ENCODE data around the gene VPS37B.
A peak's percentile ranks its signal among the peaks of the same experiment; 100 is the strongest.
"Not testable (repeated sequence)": the region's sequence is repeated elsewhere in the genome, so short reads cannot be mapped to it uniquely, and the experiment has no call there.

VPS37B gene

DNA sequence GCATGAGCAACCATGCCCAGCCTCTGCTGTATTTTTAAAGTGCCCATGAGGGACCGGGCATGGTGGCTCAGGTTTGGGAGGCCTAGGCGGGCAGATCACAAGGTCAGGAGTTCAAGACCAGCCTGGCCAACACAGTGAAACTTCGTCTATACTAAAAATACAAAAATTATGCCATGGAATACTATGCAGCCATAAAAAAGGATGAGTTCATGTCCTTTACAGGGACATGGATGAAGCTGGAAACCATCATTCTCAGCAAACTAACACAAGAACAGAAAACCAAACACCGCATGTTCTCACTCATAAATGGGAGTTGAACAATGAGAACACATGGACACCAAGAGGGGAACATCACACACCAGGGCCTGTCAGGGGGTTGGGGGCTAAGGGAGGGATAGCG, 9.3 kb upstream of the VPS37B start:
- not testable (repeated sequence) for DNase-seq

DNA sequence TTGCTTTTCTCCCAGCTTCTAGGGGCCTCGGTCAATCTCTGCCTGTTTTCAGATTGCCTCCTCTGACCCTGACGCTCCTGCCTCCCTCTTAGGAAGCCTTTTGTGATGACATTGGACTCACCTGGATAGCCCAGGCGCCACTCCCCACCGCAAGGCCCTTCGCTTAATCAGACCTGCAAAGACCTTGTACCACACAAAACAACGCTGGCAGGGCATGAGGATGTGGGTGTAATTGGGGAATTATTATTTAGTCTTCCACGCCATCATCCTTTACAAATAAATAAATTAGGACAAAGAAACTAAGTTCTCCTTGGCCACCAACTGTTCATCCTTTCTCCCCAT, 7.7 kb upstream of the VPS37B start:
- no peak for DNase-seq

DNA sequence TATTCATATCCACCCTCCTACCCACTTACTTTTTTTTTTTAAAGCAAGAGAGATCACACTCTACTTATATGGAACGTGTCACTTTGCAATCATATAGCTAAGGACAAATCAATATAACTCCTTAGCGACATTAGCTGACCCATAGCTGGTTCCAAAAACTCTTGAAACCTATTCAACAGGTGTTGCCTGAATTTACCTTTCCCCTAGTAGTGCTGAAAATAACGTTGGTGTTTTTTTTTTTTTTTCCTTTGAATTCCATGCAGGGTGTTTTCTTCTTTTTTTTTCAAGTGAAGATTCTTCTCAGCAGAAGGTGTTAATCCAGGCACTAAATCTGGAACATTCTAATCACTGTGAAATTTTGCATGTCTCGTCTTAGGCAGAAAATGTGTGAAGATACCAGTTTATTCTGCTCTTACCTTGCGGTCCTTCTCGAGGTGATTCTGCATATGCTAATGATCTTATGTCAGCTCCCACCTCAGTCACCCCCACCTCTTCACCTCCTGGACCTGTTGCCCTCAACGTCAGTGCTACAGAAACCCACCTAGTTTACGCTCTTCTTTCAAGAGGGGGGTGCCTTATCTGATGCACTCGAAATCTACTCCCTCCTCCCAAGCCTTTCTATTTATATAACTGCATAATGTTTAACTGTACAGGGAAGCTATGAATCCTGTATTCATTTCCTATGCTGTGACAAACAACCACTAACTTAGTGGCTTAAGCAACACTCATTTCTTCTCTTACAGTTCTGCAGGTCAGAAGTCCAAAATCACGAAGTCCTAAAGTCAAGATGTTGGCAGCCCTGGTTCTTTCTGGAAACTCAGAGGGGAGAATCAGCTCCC, 7.1 kb upstream of the VPS37B start:
- no peak for DNase-seq

DNA sequence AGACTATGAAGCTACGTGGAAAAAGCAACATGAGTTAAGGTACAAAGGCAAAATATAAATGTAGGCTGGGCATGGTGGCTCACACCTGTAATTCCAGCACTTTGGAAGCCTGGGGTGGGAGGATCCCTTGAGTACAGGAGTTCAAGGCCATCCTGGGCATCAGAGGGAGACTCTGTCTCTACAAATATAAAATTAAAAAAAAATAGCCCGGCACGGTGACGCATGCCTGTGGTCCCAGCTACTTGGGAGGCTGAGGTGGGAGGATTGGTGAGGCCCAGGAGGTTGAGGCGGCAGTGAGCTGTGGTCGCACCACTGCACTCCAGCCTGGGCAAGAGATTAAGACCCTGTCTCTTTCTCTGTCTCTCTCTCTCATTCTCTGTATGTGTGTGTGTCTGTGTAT, 4.0 kb upstream of the VPS37B start:
- DNase-seq = no peak

DNA sequence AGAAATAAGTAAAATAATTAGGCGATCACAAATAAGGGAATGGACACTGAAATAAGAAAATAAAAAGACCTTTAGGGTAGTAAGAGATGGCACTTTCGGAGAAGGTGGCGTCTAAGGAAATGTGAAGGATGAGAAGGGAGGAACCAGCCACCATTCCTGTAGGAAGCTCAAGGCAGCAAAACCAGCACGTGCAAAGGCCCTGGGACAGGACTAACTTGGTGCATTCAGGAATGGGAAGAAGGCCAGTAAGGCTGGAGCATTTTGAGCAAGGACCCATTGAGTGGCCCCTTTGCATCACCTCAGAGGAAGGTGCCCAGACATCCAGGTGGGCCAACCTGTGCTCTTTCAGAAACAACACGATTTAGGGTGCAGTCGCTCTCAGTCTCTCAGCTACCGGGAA, 738 bp upstream of the VPS37B start:
- DNase-seq = no peak

DNA sequence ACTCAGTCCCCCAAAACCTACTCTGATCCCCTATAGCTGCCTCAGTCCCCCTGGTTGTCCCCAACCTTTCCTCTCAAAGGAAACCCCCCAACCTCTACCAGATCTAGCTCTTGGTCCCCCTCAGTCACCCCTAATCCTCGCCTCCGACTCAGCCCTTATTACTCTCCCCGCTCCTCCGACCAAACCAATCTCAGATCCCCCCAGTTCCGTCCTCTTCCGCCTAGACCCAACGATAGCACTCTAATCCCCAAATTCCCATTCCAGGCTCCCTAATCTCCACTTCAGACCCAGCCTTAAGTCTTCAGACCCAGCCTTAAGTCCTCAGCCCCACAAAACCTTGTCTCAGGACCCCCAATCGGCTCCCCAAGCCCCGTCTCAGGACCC, 612 bp downstream of the VPS37B start:
- DNase-seq = no peak

DNA sequence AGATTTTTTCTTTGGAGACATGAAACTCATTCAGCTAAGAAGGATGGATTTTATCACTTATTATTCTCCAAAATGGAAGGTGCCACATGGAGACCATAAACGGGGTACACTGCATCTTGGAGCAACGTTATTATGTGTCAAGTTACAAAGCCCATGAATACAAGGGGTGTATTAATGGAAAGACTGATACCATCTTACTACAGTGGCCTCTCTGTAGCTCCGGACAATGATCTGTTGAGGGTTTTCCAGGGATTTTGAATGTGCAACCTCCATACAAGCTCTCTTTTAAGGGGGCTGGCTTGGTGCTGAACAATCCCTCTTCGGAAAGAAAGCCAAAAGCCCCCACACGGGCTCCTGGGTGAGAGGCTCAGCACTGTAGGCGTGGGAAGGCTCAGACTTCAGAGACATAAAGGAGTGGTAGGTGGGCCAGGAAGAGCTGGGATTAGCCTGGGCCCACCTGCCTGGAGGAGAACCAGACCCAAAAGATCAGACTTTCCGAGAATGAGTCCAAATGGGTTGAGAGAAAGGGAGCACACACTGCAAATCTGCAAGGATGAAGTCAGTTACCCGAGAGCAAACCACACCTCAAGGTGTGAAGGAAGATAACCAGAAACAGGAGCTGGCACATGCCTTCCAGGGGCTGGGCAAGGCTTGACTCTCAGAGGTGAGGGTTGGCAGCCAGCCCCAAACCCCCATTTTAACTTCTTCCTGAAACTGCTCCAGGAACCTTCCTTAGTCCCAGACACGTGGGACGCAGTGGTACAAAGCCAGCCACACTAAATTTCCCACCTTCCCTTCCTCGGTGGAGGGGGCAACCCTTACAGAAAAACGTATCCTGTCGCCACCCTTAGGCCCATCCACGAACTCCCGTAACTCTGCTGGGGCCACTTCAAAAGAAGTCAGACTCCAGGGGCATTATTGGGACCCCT, 1.5 kb downstream of the VPS37B start:
- DNase-seq = peak; percentile 55

DNA sequence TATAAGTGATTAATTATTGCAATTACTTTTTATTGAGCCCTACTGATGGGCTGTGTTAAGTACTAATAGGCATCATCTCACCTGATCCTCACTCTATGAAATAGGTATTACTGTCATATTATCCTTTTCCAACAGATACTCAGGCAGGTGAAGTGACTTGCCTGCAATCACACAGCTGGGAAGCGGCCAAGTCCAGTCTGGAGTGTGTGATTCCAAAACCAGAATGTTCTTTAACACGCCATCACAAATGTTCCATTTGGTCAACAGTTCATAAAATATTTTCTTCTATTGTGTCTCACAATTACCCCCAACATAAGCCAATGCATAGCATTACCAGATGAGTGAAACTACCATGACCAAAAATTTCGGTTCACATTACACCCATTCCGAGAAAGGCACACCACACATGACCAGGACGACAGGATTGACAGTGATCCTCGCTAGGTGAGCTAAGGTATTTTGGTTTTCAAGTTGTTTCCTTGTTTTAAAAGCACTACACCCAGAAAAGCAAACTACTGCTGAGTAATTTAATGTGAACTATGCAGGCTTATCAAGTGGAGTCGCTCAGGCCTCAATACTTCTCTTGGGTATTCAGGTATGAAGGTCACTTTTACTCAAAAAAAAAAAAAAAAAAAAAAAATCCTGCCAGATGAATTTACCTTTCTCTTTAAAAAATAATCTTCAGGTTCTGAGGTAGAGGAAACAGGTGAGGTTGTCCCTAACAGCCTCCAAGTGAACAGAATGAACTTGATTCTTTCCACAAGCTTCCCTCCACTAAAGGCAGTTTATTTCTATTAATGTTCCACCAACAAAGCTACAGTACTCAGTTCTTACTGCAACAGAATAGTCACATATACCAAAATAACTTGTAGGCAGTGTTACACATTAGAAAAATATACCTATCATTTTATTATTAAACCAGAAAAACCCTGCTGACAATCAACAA, 2.4 kb downstream of the VPS37B start:
- no peak for DNase-seq

DNA sequence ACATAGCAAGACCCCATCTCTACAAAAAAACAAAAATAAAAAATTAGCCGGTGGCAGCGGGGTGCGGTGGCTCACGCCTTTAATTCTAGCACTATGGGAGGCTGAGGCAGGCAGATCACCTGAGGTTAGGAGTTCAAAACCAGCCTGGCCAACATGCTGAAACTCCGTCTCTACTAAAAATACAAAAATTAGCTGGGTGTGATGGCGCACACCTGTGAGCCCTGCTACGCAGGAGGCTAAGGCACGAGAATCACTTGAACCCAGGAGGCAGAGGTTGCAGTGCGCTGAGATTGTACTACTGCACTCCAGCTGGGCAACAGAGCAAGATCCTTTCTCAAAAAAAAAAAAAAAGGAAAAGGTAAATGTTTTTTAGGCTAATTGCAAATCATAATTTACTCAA, 3.2 kb downstream of the VPS37B start:
- not testable (repeated sequence) for DNase-seq

DNA sequence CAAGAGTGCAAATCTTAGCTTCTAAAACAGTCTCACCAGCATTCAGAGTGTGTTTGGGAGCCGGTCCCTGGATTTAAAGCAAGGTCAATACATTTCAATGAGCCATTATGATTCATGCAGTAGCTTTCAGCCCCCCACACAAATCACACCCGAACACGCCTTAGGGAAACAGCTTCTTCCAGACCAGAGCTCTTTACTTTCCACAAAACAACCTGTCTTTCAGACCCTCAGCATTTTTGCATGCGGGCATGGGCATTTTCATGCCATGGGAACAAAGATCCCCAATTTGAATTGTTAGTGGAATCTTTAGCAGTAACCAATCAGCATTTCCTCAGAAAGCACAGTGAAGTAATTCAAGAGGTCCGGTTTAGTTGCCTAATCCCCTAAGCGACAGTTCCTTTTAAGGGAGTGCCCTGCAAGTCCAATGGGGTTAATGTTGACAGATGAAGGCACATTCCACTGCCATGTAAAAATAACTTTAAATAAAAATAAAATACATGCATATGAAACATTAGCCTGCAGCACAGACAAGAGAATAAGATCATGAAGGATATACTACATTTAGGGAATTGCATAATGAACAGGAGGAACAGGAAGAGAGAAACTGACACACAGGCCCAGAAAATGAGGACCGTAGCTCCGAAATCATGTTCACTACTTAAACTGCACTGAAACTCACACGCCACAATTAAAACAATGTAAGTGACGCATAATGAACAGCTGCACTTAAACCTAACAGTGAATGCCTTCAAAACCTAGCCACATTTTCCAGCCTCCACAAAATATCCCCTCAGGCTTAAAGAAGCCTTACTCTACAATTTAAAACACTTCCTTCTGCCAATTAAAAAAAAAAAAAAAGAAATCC, 4.0 kb downstream of the VPS37B start:
- no peak for DNase-seq

DNA sequence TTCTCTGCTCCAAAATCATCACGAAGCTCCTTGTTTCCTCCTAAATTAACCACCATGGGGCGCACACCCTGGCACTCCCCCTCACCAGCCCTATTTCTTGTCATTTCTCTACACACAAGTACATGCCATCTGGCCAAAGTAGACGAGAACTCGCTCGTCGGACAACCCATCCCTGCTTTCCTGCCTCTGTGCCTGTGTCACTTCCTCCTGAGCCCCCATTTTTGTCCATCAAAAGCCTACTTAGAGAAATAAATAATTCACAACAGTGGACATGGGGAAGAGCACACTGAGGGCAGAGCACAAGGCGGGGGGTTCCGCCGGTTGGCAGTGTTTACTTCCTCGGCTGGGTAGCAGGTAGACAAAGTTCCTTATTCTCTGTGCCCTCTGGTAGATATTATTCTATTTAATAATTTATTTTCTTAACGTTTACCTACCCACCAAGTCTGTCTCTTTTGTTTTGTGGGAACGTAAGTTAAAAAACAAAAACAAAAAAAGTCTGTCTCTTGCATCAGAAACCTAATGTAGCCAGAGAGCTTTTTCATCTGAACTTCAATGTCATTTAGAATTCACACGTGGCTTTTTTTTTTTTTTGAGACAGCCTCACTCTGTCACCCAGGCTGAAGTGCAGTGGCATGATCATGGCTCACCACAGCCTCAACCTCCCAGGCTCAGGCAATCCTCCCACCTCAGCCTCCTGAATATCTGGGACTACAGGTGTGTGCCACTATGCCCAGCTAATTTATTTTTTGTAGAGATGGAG, 6.0 kb downstream of the VPS37B start:
- DNase-seq = no peak

DNA sequence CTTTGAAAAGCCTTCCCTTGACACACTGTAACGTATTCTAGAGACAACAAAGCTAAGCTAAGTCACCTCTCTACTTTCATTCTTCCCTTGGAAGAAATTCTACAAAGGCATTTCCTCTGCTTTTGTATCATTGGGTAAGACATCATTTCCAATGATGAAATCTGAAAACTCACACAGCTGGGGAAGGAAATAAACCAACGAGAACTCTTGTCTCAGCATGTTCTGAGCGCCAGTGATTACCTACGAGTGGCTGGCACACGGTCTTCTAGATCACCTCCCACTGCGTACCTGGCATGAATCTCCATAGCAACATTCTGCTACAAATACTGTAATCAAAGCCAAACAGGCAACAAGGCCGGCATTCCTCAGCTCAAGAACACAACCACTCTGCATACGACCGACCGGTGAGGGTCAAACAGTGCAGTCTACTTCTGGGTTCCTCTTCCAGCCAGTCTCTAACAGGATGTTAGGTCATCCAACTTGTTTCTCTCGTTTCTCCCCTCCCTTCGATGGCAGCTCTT, 7.6 kb downstream of the VPS37B start:
- DNase-seq = no peak

DNA sequence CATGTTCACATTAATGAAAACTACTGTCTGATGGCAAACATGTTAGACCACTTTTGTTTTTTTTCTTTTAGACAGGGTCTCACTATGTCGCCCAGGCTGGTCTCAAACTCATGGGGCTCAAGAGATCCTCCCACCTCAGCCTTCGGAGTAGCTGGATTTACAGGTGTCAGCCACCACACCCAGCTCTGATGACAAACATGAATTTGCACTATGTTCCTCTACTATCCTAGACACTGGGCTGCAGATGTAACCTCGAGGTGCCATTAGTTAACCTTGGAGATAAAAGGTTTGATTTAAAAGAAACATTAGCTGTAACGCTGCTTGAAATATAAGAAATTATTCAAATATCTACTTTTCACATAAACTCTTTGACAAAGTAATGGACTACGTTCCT, 8.1 kb downstream of the VPS37B start:
- DNase-seq = no peak

DNA sequence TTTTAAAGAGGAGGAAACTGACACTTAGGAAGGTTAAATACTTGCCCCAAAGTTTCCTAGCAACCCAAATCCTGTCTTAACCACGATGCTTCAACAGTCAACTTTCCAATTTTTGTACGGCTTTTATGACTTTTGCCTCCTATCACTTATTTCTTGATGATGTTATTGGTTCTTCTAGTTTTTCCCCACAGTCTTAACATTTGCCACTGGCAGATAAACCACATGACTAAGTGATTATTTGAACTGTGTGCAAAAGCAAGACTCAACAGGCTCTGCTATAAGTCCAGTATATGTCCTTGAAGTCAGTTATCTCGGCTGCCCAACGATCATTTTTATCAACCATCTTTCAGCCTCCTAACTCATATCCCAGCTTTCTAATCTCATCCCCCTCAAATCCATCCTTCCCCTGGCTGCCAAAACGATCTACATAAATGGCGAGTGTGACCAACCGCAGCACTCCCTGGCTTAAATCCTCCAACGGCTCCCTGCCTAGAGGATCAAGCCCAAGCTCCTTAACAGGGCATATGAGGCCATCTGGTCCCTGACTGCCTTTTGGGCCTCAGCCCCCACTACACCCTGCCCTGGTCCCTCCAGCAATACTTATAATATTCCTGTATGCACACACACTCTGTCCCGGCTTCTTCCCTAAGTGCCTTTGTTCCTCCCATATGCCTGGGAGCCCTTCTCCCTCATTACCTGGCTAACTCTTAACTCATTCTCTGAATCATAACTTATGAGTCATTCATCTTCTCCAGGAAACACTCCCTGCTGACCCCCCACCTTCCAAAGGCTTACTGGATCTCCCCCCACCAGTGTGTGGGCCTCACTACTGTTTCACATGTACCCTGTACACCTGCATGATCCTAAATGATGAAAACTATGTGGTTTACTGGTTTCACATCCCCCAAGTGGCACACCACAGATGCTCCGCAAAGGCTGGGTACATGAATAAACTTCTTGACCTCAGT, 8.8 kb downstream of the VPS37B start:
- no peak for DNase-seq

DNA sequence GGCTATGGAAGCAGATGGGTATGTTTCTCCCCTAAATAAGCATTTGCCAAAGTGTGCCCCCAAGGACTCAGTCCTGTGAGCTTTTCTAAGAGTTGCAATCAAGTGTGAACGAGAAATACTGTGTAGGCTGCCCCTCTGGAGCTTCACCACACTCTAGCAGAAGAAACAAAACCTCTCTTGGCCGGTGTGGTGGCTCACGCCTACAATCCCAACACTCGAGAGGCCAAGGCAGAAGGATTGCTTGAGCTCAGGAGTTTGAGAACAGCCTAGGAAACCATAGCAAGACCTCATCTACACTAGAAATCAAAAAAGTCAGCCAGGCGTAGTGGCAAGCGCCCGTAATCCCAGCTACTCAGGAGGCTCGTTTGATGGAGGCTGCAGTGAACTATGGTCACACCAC, 9.8 kb downstream of the VPS37B start:
- no peak for DNase-seq

DNA sequence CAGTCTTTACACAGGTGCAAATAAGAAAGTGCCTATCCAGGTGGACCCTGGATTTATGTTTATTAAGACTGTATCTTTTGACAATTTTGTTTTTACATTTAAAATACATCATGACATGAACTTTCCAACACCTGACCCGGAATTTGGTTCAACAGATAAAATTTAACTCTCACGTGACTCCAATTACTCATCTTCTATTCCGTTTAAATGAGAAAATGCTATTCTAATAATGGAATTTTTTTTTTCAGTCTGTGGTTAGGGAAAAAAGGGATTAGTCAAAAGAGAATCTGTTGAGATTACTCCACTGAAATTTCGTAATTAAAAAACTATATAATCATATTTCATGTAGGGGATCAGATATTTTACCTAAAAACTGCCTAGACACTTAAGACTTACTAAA, 11.1 kb downstream of the VPS37B start:
- no peak for DNase-seq

DNA sequence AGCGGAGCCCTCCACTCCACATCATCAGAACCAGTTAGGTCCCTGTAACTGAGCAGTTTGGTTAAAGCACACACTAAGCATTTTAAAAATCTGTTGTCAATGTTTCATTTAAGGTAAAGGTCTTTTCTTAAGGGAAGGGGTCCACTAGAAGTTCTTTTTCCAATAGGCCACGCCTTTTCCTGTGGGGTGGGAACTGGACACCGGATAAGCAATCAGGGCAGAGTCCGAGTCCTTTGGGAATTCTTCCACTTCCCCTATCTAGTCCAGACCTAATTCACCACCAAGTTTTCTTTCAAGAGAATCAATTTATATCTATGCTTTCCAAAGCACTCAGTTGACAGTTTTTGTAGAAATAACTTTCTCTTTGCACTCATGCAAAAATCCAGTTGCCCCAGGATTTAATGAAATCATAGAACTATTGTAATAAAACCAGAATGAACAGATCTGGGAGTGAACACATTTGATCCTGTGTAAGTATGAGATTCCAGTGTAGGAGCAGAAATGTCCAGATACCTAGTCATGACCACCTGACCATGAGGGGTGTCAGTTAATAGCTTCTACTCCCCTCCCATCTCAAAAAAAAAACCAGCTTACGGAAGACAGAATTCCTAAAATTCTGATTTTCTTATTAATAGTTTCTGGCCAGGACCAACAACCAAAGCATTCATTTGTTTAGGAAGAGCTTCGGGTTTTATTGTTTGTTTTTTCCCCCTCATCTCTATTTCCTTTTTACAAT, 11.7 kb downstream of the VPS37B start:
- DNase-seq = no peak

DNA sequence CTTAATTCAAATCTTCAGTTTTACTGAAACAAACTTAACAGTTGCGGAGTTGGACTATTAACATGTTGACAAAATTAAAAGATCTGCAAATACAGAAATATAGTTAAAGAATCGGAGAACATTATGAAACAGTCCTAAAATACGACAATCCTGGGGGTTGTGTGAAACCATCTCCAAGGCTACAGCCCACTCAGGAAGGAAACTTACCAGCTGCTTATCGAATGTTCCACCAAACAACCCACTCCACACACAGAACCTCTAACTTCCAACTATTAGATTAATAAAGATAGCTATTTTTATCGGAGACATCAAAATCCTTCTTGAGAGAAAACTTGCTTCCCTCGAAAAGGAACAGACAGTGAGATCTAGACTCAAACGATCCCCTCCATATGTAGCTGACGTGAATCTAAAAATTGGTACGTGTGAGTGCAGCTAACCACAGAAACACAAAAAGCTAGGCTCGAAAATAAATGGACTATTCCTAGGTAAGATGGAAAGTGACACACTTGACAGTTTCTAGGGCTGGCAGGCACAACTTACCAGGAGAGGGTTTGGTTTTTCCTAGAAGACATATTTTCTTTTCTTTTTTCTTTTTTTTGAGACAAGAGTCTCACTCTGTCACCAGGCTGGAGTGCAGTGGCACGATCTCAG, 12.9 kb downstream of the VPS37B start:
- no peak for DNase-seq
